HEK293 (cell line): Measurements from ENCODE around the gene GLCE.
A peak's percentile ranks its signal among the peaks of the same experiment; 100 is the strongest.

Experiments used
- GLI4 ChIP-seq: fragments of 450-650 bp; formaldehyde crosslinking; IDR thresholded peaks from 2 replicates; pipeline ENCODE4 v1.5.1; 2016; ENCODE audit warnings: missing biosample characterization, missing genetic modification characterization
- INSM2 ChIP-seq: fragments of 450-650 bp; formaldehyde crosslinking; IDR thresholded peaks from 2 replicates; pipeline ENCODE4 v1.5.1; 2016; ENCODE audit warnings: missing biosample characterization, missing genetic modification characterization
- PATZ1 ChIP-seq: fragments of 450-650 bp; formaldehyde crosslinking; IDR thresholded peaks from 2 replicates; pipeline ENCODE4 v1.5.1; 2016; ENCODE audit warnings: missing biosample characterization, missing genetic modification characterization
- PBX3 ChIP-seq: sonication (generic); formaldehyde crosslinking; IDR thresholded peaks from 2 replicates; pipeline ENCODE4 v1.8.1; 2022; ENCODE audit warnings: mild to moderate bottlenecking, moderate library complexity, missing genetic modification reagents
- TSHZ1 ChIP-seq: fragments of 450-650 bp; formaldehyde crosslinking; IDR thresholded peaks from 2 replicates; pipeline ENCODE4 v1.5.1; 2016; ENCODE audit warnings: missing biosample characterization, missing genetic modification characterization, borderline replicate concordance
- ZBTB11 ChIP-seq: fragments of 450-650 bp; formaldehyde crosslinking; conservative IDR thresholded peaks from 2 replicates; pipeline ENCODE4 v1.5.1; 2016; ENCODE audit warnings: low read depth, missing biosample characterization, missing genetic modification characterization
- ZBTB17 ChIP-seq: fragments of 450-650 bp; formaldehyde crosslinking; IDR thresholded peaks from 2 replicates; pipeline ENCODE4 v1.5.1; 2016; ENCODE audit warnings: missing biosample characterization, missing genetic modification characterization
- ZFP37 ChIP-seq: fragments of 450-650 bp; formaldehyde crosslinking; IDR thresholded peaks from 2 replicates; pipeline ENCODE4 v1.5.1; 2016; ENCODE audit warnings: missing biosample characterization, missing genetic modification characterization
- ZNF112 ChIP-seq: fragments of 450-650 bp; formaldehyde crosslinking; IDR thresholded peaks from 2 replicates; pipeline ENCODE4 v1.5.0; 2017; ENCODE audit warnings: missing biosample characterization, missing genetic modification characterization
- ZNF121 ChIP-seq: fragments of 450-650 bp; formaldehyde crosslinking; IDR thresholded peaks from 2 replicates; pipeline ENCODE4 v1.5.1; 2016; ENCODE audit warnings: missing biosample characterization, missing genetic modification characterization
- ZNF146 ChIP-seq: fragments of 450-650 bp; formaldehyde crosslinking; IDR thresholded peaks from 2 replicates; pipeline ENCODE4 v1.5.1; 2016; ENCODE audit warnings: missing biosample characterization, missing genetic modification characterization
- ZNF157 ChIP-seq: fragments of 450-650 bp; formaldehyde crosslinking; IDR thresholded peaks from 2 replicates; pipeline ENCODE4 v1.5.1; 2016; ENCODE audit warnings: missing biosample characterization, missing genetic modification characterization
- ZNF280D ChIP-seq: fragments of 450-650 bp; formaldehyde crosslinking; IDR thresholded peaks from 2 replicates; pipeline ENCODE4 v1.5.1; 2016; ENCODE audit warnings: missing biosample characterization, missing genetic modification characterization
- ZNF324 ChIP-seq: fragments of 450-650 bp; formaldehyde crosslinking; IDR thresholded peaks from 2 replicates; pipeline ENCODE4 v1.5.1; 2016; ENCODE audit warnings: missing biosample characterization, missing genetic modification characterization
- ZNF561 ChIP-seq: fragments of 450-650 bp; IDR thresholded peaks from 2 replicates; pipeline ENCODE4 v1.5.1; 2018; ENCODE audit warnings: missing biosample characterization, missing genetic modification characterization, borderline replicate concordance
- ZNF610 ChIP-seq: fragments of 450-650 bp; formaldehyde crosslinking; IDR thresholded peaks from 2 replicates; pipeline ENCODE4 v1.5.1; 2016; ENCODE audit warnings: missing biosample characterization, missing genetic modification characterization, borderline replicate concordance
- ZNF624 ChIP-seq: fragments of 450-650 bp; formaldehyde crosslinking; IDR thresholded peaks from 2 replicates; pipeline ENCODE4 v1.5.1; 2017; ENCODE audit warnings: missing biosample characterization, missing genetic modification characterization
- ZNF654 ChIP-seq: fragments of 450-650 bp; formaldehyde crosslinking; IDR thresholded peaks from 2 replicates; pipeline ENCODE4 v1.5.1; 2016; ENCODE audit warnings: low read depth, missing biosample characterization, missing genetic modification characterization
- ZNF664 ChIP-seq: fragments of 450-650 bp; formaldehyde crosslinking; IDR thresholded peaks from 2 replicates; pipeline ENCODE4 v1.5.1; 2016; ENCODE audit warnings: missing biosample characterization, missing genetic modification characterization
- ZNF670 ChIP-seq: fragments of 450-650 bp; formaldehyde crosslinking; IDR thresholded peaks from 2 replicates; pipeline ENCODE4 v1.5.1; 2016; ENCODE audit warnings: missing biosample characterization, missing genetic modification characterization, low read depth
- ZNF76 ChIP-seq: fragments of 450-650 bp; formaldehyde crosslinking; IDR thresholded peaks from 2 replicates; pipeline ENCODE4; 2016; ENCODE audit warnings: low read depth, missing biosample characterization, missing genetic modification characterization, borderline replicate concordance
- ZNF843 ChIP-seq: fragments of 450-650 bp; formaldehyde crosslinking; IDR thresholded peaks from 2 replicates; pipeline ENCODE4 v1.5.1; 2016; ENCODE audit warnings: missing biosample characterization, missing genetic modification characterization
- ZSCAN16 ChIP-seq: fragments of 450-650 bp; formaldehyde crosslinking; IDR thresholded peaks from 2 replicates; pipeline ENCODE4 v1.5.1; 2016; ENCODE audit warnings: missing biosample characterization, missing genetic modification characterization

The GLCE gene

GRCh38 chr15:69160141-69160993 lies at the start of gene GLCE (continued):
- TF ChIP-seq INSM2 (tag by site-specific recombination): peak; percentile 49; the same call in 1 of the 2 replicates
- peak; percentile 67 for TF ChIP-seq PATZ1 (tag by site-specific recombination)
- TF ChIP-seq ZSCAN16 (tag by site-specific recombination): no peak
- no peak for TF ChIP-seq ZNF280D (tag by site-specific recombination)
- TF ChIP-seq ZBTB17 (tag by site-specific recombination): peak; percentile 89
- TF ChIP-seq ZNF112 (tag by site-specific recombination): no peak
- peak; percentile 85 for TF ChIP-seq PBX3
- no peak for TF ChIP-seq ZNF664 (tag by site-specific recombination)
- peak; percentile 16; the same call in 1 of the 2 replicates for TF ChIP-seq TSHZ1 (tag by site-specific recombination)
- TF ChIP-seq ZNF670 (tag by site-specific recombination): no peak
- peak; percentile 85 for TF ChIP-seq ZNF610
- no peak for TF ChIP-seq ZNF654
- no peak; the same call in 1 of the 2 replicates for TF ChIP-seq ZNF157 (tag by site-specific recombination)
- peak; percentile 53; the same call in 1 of the 2 replicates for TF ChIP-seq ZBTB11
- TF ChIP-seq ZNF624 (tag by site-specific recombination): no peak
- peak; percentile 46; the same call in 1 of the 2 replicates for TF ChIP-seq ZNF324
- 0 out of 2 replicates have a peak, but pooled peaks have one; percentile 55 for TF ChIP-seq ZNF121 (tag by site-specific recombination)
- no peak; the same call in 1 of the 2 replicates for TF ChIP-seq GLI4 (tag by site-specific recombination)
- no peak; the same call in 1 of the 2 replicates for TF ChIP-seq ZNF561
- peak; percentile 16; the same call in 1 of the 2 replicates for TF ChIP-seq ZNF146
- TF ChIP-seq ZFP37: peak; percentile 85
- peak; percentile 45 for TF ChIP-seq ZNF843
- peak; percentile 36; the same call in 1 of the 2 replicates for TF ChIP-seq ZNF76 (tag by site-specific recombination)
